GM20000 (cell line): Measurements from ENCODE around the gene AFF3.

Experiments
- DNase-seq: peaks from one replicate; pipeline ENCODE4 v3.0.0; 2012; ENCODE audit warnings: low spot score
- TF ChIP-seq, protein P1 (sequence below): IDR thresholded peaks from 2 replicates; pipeline ENCODE4 v1.5.1; 2012; ENCODE audit warnings: mild to moderate bottlenecking, control low read depth; ENCODE audit errors: extremely low read depth, missing control alignments

AFF3 gene

GRCh38 chr2:99613980-99614379, 528.4 kb downstream of the AFF3 start:
- DNase-seq = no peak
- TF ChIP-seq, protein P1, sequence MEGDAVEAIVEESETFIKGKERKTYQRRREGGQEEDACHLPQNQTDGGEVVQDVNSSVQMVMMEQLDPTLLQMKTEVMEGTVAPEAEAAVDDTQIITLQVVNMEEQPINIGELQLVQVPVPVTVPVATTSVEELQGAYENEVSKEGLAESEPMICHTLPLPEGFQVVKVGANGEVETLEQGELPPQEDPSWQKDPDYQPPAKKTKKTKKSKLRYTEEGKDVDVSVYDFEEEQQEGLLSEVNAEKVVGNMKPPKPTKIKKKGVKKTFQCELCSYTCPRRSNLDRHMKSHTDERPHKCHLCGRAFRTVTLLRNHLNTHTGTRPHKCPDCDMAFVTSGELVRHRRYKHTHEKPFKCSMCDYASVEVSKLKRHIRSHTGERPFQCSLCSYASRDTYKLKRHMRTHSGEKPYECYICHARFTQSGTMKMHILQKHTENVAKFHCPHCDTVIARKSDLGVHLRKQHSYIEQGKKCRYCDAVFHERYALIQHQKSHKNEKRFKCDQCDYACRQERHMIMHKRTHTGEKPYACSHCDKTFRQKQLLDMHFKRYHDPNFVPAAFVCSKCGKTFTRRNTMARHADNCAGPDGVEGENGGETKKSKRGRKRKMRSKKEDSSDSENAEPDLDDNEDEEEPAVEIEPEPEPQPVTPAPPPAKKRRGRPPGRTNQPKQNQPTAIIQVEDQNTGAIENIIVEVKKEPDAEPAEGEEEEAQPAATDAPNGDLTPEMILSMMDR = no peak

GRCh38 chr2:99611786-99612185, 530.6 kb downstream of the AFF3 start:
- TF ChIP-seq, protein P1 = no peak
- no peak for DNase-seq

DNA sequence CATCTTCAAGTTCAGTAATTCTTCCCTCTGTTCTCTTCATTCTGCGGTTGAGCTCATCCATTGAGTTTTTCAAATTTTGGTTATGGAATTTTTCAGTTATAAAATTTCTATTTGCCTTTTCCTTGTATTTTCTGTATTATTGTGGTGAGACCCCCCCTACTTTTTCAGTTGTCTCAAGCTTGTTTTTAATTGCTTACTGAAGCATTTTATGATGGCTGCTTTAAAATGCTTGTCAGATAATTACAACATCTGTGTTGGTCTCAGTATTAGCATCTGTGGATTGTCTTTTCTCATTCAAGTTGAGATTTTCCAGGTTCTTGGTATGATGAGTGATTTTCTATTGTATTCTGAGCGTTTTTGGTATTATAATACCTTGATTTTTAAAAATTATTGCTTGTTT, 531.4 kb downstream of the AFF3 start:
- no peak for DNase-seq
- TF ChIP-seq, protein P1 = no peak

DNA sequence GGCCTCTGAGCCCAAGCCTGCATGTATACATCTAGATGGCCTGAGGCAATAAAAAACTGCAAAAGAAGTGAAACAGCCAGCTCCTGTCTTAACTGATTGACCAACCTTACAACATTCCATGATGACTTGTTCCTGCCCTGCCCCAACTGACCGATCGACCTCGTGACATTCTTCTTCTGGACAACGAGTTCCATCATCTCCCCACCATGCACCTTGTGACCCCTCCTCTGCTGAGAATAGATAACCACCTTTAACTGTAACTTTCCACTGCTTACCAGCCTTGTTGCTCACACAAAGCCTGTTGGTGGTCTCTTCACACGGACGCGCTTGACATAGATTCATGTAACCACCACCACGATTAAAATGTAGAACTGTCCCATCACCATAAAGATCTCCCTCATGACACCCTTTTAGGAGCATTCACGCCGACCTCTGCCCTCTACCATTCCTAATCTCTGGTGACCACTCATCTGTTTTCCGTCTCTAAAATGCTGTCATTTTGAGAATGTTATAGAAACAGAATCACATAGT, 532.5 kb downstream of the AFF3 start:
- TF ChIP-seq, protein P1 = no peak
- no peak for DNase-seq

DNA sequence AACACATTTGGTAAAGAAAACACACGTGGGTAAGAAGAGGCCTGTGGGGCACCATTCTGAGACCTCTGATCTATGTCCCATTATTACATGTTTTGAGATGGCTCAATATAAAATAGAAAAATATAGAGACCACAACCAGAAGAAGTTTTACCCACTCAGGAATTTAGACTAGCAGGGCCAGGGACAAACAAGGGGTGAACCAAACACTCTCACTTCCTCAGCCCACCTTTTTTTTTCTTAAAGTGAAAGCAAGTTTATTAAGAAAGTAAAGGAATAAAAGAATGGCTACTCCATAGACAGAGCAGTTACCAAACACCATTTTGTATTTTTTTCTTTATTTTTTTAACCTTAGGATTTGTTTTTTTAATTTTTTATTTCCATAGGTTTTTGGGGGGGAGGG, 533.5 kb downstream of the AFF3 start:
- DNase-seq = no peak
- TF ChIP-seq, protein P1 = no peak

DNA sequence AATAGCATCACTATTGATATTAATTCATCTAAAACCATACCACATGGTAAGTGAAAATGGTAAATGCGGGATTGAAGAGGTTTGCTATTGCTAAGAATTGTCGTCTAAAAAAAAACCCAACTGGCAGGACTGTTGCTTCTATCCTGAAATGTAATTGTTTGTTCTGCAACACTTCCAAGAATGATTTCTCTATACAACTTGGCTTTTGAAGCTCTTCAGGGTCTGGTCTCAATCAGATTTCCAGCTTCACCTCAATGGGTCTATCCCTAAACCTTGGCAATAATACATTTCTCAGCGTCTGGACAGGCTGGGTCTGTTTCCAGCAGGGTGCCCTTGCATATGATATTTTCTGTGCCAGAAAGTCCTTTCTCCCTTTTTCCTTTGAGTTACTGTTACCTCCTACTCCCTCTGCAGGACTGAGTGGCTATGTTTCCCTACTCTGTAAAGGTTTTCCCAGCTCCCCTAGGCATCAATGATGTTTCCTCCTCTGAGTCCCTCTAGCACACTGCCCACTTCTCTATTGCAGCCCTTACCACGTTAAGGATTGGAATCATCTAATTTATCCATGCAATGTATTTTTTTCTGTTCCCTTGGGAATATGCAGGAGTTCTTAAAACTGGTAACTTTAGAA, 534.4 kb downstream of the AFF3 start:
- TF ChIP-seq, protein P1 = no peak
- no peak for DNase-seq

- DNase-seq = no peak
- TF ChIP-seq, protein P1 = no peak
Measured at GRCh38 chr2:99607454-99607853, 534.9 kb downstream of the AFF3 start.
